IMR-90 (cell line): ENCODE measurements around the gene DUOX2. TPM values are rescaled to one million over a fixed set of nuclear protein-coding genes. Genes with fewer than 3 reads are reported as not detected.

ENCODE experiments used
- ATAC-seq: fragments of 200-7000 bp; cut with Tn5 transposase; 2 replicates; pipeline ENCODE4 v1.9.1; 2020; ENCODE audit warnings: low read depth, mild to moderate bottlenecking, moderate library complexity
- Bru-seq: library from RNA; stranded (reverse); fragments of 400-500 nt; gene quantifications from one replicate; lab custom pipeline; 2021; lab: Mats Ljungman, UMichigan
- BruChase-seq, 2 experiments: library from RNA; stranded (reverse); fragments of 400-500 nt; gene quantifications; one replicate each; lab custom pipeline; 2021; lab: Mats Ljungman, UMichigan
- BruUV-seq: library from RNA; stranded (reverse); fragments of 400-500 nt; replicated peaks from 2 replicates; lab custom pipeline; 2021; lab: Mats Ljungman, UMichigan
- CTCF ChIA-PET: fragments of 300-600 bp; formaldehyde crosslinking; extraction: SDS; loops from one replicate; lab custom pipeline; 2021; ENCODE audit warnings: antibody characterized with exemption; lab: Yijun Ruan, JAX
- POLR2A ChIA-PET: fragments of 300-600 bp; sonication (Branson Sonifier 250); formaldehyde crosslinking; loops from one replicate; lab custom pipeline; 2022; ENCODE audit warnings: antibody characterized with exemption; ENCODE audit not compliant: unreplicated experiment; lab: Charles Lee
- DNase-seq: peaks from one replicate; pipeline ENCODE4 v3.0.0; 2013
- H2AFZ ChIP-seq: replicated peaks from 2 replicates; pipeline ENCODE3; 2013; ENCODE audit warnings: low read length, mild to moderate bottlenecking; ENCODE audit not compliant: poor library complexity
- H2AK5ac ChIP-seq: 2 replicates; pipeline ENCODE4 v1.6.1; 2013; ENCODE audit warnings: low read depth, low read length, inconsistent platforms
- H2AK9ac ChIP-seq: replicated peaks from 2 replicates; pipeline ENCODE3; 2013; ENCODE audit warnings: mild to moderate bottlenecking, low read depth, low read length, moderate library complexity; ENCODE audit not compliant: poor library complexity
- H2BK120ac ChIP-seq: 2 replicates; pipeline ENCODE4 v1.6.1; 2013; ENCODE audit warnings: low read depth, low read length, inconsistent platforms
- H2BK15ac ChIP-seq: 3 replicates; pipeline ENCODE4 v1.6.1; 2013; ENCODE audit warnings: low read depth, low read length, inconsistent platforms
- H2BK20ac ChIP-seq: 2 replicates; pipeline ENCODE4 v1.6.1; 2013; ENCODE audit warnings: low read depth, mild to moderate bottlenecking, inconsistent platforms, low read length, moderate library complexity
- H2BK5ac ChIP-seq: 2 replicates; pipeline ENCODE4 v1.6.1; 2013; ENCODE audit warnings: mild to moderate bottlenecking, low read depth, low read length, inconsistent platforms; ENCODE audit not compliant: poor library complexity, severe bottlenecking
- H3K14ac ChIP-seq: replicated peaks from 2 replicates; pipeline ENCODE4 v1.6.1; 2013; ENCODE audit warnings: low read depth, low read length, inconsistent platforms
- H3K18ac ChIP-seq: 2 replicates; pipeline ENCODE4 v1.6.1; 2013; ENCODE audit warnings: low read depth, low read length, control low read depth
- H3K23ac ChIP-seq: 2 replicates; pipeline ENCODE4 v1.6.1; 2013; ENCODE audit warnings: low read depth, low read length, inconsistent platforms
- H3K27ac ChIP-seq: 2 replicates; pipeline ENCODE4 v1.5.1; 2013; ENCODE audit warnings: mild to moderate bottlenecking, control low read depth, low read length; ENCODE audit not compliant: insufficient read depth
- H3K27me3 ChIP-seq: 2 replicates; pipeline ENCODE4 v1.6.1; 2013; ENCODE audit warnings: low read length; ENCODE audit not compliant: control insufficient read depth, insufficient read depth
- H3K36me3 ChIP-seq: 2 replicates; pipeline ENCODE4 v1.6.1; 2013; ENCODE audit warnings: low read length, mixed read lengths; ENCODE audit not compliant: control insufficient read depth, insufficient read depth
- H3K4ac ChIP-seq: 2 replicates; pipeline ENCODE4 v1.6.1; 2013; ENCODE audit warnings: low read depth, low read length, inconsistent platforms
- H3K4me1 ChIP-seq: 2 replicates; pipeline ENCODE4 v1.6.1; 2013; ENCODE audit warnings: low read length, mixed read lengths; ENCODE audit not compliant: control insufficient read depth, insufficient read depth
- H3K4me2 ChIP-seq: 2 replicates; pipeline ENCODE4 v1.6.1; 2013; ENCODE audit warnings: low read depth, mild to moderate bottlenecking, control low read depth, low read length, moderate library complexity
- H3K4me3 ChIP-seq: 2 replicates; pipeline ENCODE4 v1.5.1; 2013; ENCODE audit warnings: low read depth, mild to moderate bottlenecking, control low read depth, low read length, moderate library complexity; ENCODE audit not compliant: insufficient read depth
- H3K56ac ChIP-seq: 2 replicates; pipeline ENCODE4 v1.6.1; 2013; ENCODE audit warnings: low read length, inconsistent platforms; ENCODE audit not compliant: insufficient read depth; ENCODE audit errors: extremely low read depth
- H3K79me1 ChIP-seq, 2 experiments: 2 replicates each; pipeline ENCODE4 v1.6.1; 2013; ENCODE audit warnings: low read length in 2 of 2, inconsistent platforms in 1 of 2, low read depth in 1 of 2
- H3K9ac ChIP-seq: 2 replicates; pipeline ENCODE4 v1.6.1; 2013; ENCODE audit warnings: low read depth, low read length, control low read depth
- H3K9me1 ChIP-seq: 2 replicates; pipeline ENCODE4 v1.6.1; 2013; ENCODE audit warnings: low read length, inconsistent platforms; ENCODE audit not compliant: insufficient read depth
- H3K9me3 ChIP-seq: 2 replicates; pipeline ENCODE4 v1.6.1; 2013; ENCODE audit warnings: low read length; ENCODE audit not compliant: control insufficient read depth, insufficient read depth
- H4K20me1 ChIP-seq: 2 replicates; pipeline ENCODE4 v1.6.1; 2013; ENCODE audit warnings: low read length, inconsistent platforms; ENCODE audit not compliant: insufficient read depth
- H4K5ac ChIP-seq: 2 replicates; pipeline ENCODE4 v1.6.1; 2013; ENCODE audit warnings: mild to moderate bottlenecking, low read depth, low read length, control low read depth
- H4K8ac ChIP-seq, 2 experiments: 2 replicates each; pipeline ENCODE4 v1.6.1; 2013; ENCODE audit warnings: low read depth in 2 of 2, low read length in 2 of 2, control low read depth in 1 of 2, inconsistent platforms in 1 of 2
- H4K91ac ChIP-seq: 2 replicates; pipeline ENCODE4 v1.6.1; 2013; ENCODE audit warnings: low read depth, low read length, inconsistent platforms; ENCODE audit not compliant: insufficient read depth
- CEBPB ChIP-seq: IDR thresholded peaks from 2 replicates; pipeline ENCODE4 v1.6.1; 2012; ENCODE audit warnings: low read depth, low read length, improper control_type of control experiment
- MAZ ChIP-seq: IDR thresholded peaks from 2 replicates; pipeline ENCODE4 v1.6.1; 2012; ENCODE audit warnings: low read depth, mild to moderate bottlenecking, low read length, improper control_type of control experiment, moderate library complexity, borderline replicate concordance
- SMC3 ChIP-seq: fragments of 150-350 bp; IDR thresholded peaks from 2 replicates; pipeline ENCODE4 v1.6.1; 2016; ENCODE audit warnings: low read depth, mild to moderate bottlenecking, antibody characterized with exemption, low read length, moderate library complexity
- WGBS, 2 experiments: methylation state at CpG; one replicate each; pipeline versions ENCODE4 v1.1.5 to v1.1.7; 2013; ENCODE audit warnings: missing lambda C conversion rate in 2 of 2; ENCODE audit not compliant: insufficient read length in 1 of 2; ENCODE audit errors: extremely low coverage in 2 of 2; 5-methylcytosine and 5-hydroxymethylcytosine counted together
- dilution Hi-C: fragments of 300-500 bp; cut with HindIII; formaldehyde crosslinking; loops from one replicate; pipeline ENCODE4 v1.14.3; 2018; ENCODE audit warnings: low sequenced_read_pairs; ENCODE audit not compliant: unreplicated experiment
- in situ Hi-C: fragments of 300-500 bp; cut with MboI; formaldehyde crosslinking; loops from 3 replicates; pipeline ENCODE4 v1.14.3; 2019; ENCODE audit warnings: low sequenced_read_pairs, inconsistent platforms, mixed read lengths
- intact Hi-C: fragments of 100-400 bp; cut with micrococcal nuclease; formaldehyde crosslinking; loops from 2 replicates; pipeline ENCODE4 v1.10.0; 2022
- long read RNA-seq: library from polyadenylated mRNA; unstranded; transcript quantifications from one replicate; pipeline ENCODE4 v2.0.0, GENCODE V29; 2021; ENCODE audit not compliant: unreplicated experiment
- polyA plus RNA-seq, 3 experiments: library from polyadenylated mRNA; depleted of rRNA; stranded (reverse); fragments of >200 nt; gene quantifications; 2 replicates each; pipeline ENCODE4 v1.2.3, GENCODE V29; 2012; ENCODE audit warnings: low replicate concordance in 1 of 3
- total RNA-seq: library from RNA; depleted of rRNA; stranded (reverse); fragments of >200 nt; gene quantifications from 2 replicates; pipeline ENCODE4 v1.2.3, GENCODE V29; 2012; rRNA removed

DUOX2 gene
- not detected in 2 replicates for total RNA-seq
- 0.03 TPM in 1 of 2 replicates, not detected in the other for polyA plus RNA-seq (2012; rRNA removed)
- under 0.01 TPM in 1 of 2 replicates, not detected in the other for polyA plus RNA-seq (2012; cell fraction: cytosol; rRNA removed)
- polyA plus RNA-seq (2012; cell fraction: nucleus; rRNA removed; ENCODE audit: low replicate concordance) = 0.08 and 0.22 TPM in 2 replicates
- percentile 5 among the genes with signal in this experiment for Bru-seq, nascent RNA
- BruChase-seq, experiment 1, labeled RNA remaining after a 6-hour chase = percentile 17 among the genes with signal in this experiment
- percentile 13 among the genes with signal in this experiment for BruChase-seq, experiment 2, labeled RNA remaining after a 2-hour chase
- long read RNA-seq = 0 reads

GRCh38 chr15:45114076-45114750 is at the start of gene DUOX2, which contains the start of gene DUOXA2:
Gene DUOX2, minus strand, starts transcription at chr15:45114172. Its CDS starts 761 bp downstream, at chr15:45113411.
Gene DUOXA2, plus strand, starts transcription at chr15:45114326. Its CDS starts 280 bp downstream, at chr15:45114606.
- intact Hi-C loops (no loop called here), dilution Hi-C loops (no loop called here), in situ Hi-C loops (no loop called here)
- Histone ChIP-seq H2BK120ac (no peak within 1 kb of the TSS), H2BK20ac (no peak within 1 kb of the TSS), H2AFZ (peak within 1 kb of the TSS; percentile 67), H4K8ac (no peak within 1 kb of the TSS), H3K4me3 (no peak within 1 kb of the TSS), H2BK5ac (no peak within 1 kb of the TSS), H4K91ac (no peak within 1 kb of the TSS), H2BK15ac (no peak within 1 kb of the TSS), H3K18ac (no peak within 1 kb of the TSS), H4K20me1 (no peaks in the 10 kb centered on the region), H3K14ac (no peak within 1 kb of the TSS), H3K36me3 (no peaks in the 10 kb centered on the region), H3K23ac (no peak within 1 kb of the TSS), H4K5ac (no peak within 1 kb of the TSS), H3K56ac (no peak within 1 kb of the TSS), H3K9ac (no peak within 1 kb of the TSS), H3K9me1 (no peaks in the 10 kb centered on the region), H3K79me1 (no peaks in the 10 kb centered on the region), H3K27me3 (peaks cover 80% of the 10 kb centered on the region), H2AK5ac (no peak within 1 kb of the TSS), H3K4me2 (peak within 1 kb of the TSS; percentile 54; the same call in 1 of the 2 replicates), H3K9me3 (no peaks in the 10 kb centered on the region), H3K4me1 (no peaks in the 10 kb centered on the region; the same call in 1 of the 2 replicates), H3K27ac (no peak within 1 kb of the TSS), H2AK9ac (no peak within 1 kb of the TSS), H3K4ac (no peak within 1 kb of the TSS)
- no TSS peak for BruUV-seq
- TF ChIP-seq MAZ (no peak), CEBPB (no peak), SMC3 (no peak)
- 4% methylated on average over 21 of the region's 42 CpGs; no CpG with 5 or more reads in 1 of the 2 experiments for WGBS, 2 experiments
- no peak for DNase-seq
- ATAC-seq = peak; percentile 16; the same call in 1 of the 2 replicates
- ChIA-PET CTCF (no interaction called here), POLR2A (no interaction called here)
